ENCODE data around the gene COX20.

GRCh38 chr1:244810221-244810620 is 25.2 kb upstream of the COX20 start:
- TF ChIP-seq POLR2A (IDR thresholded peaks at IDR 0.05) (no peak), CTCF (IDR thresholded peaks at IDR 0.05) (no peak)

All from ovary (tissue), 3 donors.